ENCODE results near the gene FIGN. TPM values are rescaled to one million over a fixed set of nuclear protein-coding genes. Genes with fewer than 3 reads are reported as not detected.

The FIGN gene
- total and polyA plus RNA-seq, 9 of the 15 experiments (the other 6 are each of a cell fraction or from before 2014, with no cell fraction given), result 0.02 TPM; not detected in 8

DNA sequence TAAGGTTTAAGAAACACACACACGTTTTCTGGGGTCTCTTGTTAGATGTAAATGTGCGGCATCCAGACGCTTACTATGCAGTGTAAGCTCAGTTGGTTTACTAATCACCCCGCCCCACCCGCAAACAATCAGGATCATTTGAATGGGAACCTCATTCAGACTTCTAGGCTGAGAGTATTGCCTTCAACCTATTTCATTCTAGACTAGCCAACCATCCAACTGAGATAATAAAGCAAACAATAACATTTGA is 1.3 kb upstream of the FIGN start (continued):
- TF ChIP-seq HMGN3 (IDR thresholded peaks at IDR 0.05; ENCODE audit: borderline replicate concordance, extremely low read depth, insufficient read length, low read depth, low read length) (no peak), SP1 (CRISPR knock-in tag; IDR thresholded peaks at IDR 0.05) (no peak)
- TF ChIP-seq, protein P1, sequence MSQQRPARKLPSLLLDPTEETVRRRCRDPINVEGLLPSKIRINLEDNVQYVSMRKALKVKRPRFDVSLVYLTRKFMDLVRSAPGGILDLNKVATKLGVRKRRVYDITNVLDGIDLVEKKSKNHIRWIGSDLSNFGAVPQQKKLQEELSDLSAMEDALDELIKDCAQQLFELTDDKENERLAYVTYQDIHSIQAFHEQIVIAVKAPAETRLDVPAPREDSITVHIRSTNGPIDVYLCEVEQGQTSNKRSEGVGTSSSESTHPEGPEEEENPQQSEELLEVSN (IDR thresholded peaks at IDR 0.05; ENCODE audit: borderline replicate concordance in 1 of 2, extremely low read depth in 1 of 2, insufficient read depth in 1 of 2, insufficient read length in 1 of 2, low read depth in 1 of 2, low read length in 1 of 2, poor library complexity in 1 of 2, severe bottlenecking in 1 of 2), result no peak
- TF ChIP-seq, protein P2, sequence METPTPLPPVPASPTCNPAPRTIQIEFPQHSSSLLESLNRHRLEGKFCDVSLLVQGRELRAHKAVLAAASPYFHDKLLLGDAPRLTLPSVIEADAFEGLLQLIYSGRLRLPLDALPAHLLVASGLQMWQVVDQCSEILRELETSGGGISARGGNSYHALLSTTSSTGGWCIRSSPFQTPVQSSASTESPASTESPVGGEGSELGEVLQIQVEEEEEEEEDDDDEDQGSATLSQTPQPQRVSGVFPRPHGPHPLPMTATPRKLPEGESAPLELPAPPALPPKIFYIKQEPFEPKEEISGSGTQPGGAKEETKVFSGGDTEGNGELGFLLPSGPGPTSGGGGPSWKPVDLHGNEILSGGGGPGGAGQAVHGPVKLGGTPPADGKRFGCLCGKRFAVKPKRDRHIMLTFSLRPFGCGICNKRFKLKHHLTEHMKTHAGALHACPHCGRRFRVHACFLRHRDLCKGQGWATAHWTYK (CRISPR knock-in tag; IDR thresholded peaks at IDR 0.05), result no peak
- TF ChIP-seq, protein P3, sequence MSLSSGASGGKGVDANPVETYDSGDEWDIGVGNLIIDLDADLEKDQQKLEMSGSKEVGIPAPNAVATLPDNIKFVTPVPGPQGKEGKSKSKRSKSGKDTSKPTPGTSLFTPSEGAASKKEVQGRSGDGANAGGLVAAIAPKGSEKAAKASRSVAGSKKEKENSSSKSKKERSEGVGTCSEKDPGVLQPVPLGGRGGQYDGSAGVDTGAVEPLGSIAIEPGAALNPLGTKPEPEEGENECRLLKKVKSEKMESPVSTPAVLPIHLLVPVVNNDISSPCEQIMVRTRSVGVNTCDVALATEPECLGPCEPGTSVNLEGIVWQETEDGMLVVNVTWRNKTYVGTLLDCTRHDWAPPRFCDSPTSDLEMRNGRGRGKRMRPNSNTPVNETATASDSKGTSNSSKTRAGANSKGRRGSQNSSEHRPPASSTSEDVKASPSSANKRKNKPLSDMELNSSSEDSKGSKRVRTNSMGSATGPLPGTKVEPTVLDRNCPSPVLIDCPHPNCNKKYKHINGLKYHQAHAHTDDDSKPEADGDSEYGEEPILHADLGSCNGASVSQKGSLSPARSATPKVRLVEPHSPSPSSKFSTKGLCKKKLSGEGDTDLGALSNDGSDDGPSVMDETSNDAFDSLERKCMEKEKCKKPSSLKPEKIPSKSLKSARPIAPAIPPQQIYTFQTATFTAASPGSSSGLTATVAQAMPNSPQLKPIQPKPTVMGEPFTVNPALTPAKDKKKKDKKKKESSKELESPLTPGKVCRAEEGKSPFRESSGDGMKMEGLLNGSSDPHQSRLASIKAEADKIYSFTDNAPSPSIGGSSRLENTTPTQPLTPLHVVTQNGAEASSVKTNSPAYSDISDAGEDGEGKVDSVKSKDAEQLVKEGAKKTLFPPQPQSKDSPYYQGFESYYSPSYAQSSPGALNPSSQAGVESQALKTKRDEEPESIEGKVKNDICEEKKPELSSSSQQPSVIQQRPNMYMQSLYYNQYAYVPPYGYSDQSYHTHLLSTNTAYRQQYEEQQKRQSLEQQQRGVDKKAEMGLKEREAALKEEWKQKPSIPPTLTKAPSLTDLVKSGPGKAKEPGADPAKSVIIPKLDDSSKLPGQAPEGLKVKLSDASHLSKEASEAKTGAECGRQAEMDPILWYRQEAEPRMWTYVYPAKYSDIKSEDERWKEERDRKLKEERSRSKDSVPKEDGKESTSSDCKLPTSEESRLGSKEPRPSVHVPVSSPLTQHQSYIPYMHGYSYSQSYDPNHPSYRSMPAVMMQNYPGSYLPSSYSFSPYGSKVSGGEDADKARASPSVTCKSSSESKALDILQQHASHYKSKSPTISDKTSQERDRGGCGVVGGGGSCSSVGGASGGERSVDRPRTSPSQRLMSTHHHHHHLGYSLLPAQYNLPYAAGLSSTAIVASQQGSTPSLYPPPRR (CRISPR knock-in tag; IDR thresholded peaks at IDR 0.05; ENCODE audit: borderline replicate concordance), result no peak

Measured in K562 (cell line).